GM12864 (cell line): ENCODE data around the gene ATP6V1G2.

Experiments
- DNase-seq: peaks from one replicate; pipeline ENCODE4 v3.0.0-alpha.2; 2011; ENCODE audit warnings: low read depth
- H3K4me3 ChIP-seq: 2 replicates; pipeline ENCODE4 v1.5.1; 2011; ENCODE audit warnings: mild to moderate bottlenecking, low read depth, low read length, control low read depth
- TF ChIP-seq, protein P1 (sequence below): IDR thresholded peaks from 2 replicates; pipeline ENCODE4 v1.5.1; 2011; ENCODE audit warnings: low read depth, mild to moderate bottlenecking, moderate library complexity, low read length, control low read depth, inconsistent platforms; ENCODE audit errors: missing control alignments

Gene ATP6V1G2

DNA sequence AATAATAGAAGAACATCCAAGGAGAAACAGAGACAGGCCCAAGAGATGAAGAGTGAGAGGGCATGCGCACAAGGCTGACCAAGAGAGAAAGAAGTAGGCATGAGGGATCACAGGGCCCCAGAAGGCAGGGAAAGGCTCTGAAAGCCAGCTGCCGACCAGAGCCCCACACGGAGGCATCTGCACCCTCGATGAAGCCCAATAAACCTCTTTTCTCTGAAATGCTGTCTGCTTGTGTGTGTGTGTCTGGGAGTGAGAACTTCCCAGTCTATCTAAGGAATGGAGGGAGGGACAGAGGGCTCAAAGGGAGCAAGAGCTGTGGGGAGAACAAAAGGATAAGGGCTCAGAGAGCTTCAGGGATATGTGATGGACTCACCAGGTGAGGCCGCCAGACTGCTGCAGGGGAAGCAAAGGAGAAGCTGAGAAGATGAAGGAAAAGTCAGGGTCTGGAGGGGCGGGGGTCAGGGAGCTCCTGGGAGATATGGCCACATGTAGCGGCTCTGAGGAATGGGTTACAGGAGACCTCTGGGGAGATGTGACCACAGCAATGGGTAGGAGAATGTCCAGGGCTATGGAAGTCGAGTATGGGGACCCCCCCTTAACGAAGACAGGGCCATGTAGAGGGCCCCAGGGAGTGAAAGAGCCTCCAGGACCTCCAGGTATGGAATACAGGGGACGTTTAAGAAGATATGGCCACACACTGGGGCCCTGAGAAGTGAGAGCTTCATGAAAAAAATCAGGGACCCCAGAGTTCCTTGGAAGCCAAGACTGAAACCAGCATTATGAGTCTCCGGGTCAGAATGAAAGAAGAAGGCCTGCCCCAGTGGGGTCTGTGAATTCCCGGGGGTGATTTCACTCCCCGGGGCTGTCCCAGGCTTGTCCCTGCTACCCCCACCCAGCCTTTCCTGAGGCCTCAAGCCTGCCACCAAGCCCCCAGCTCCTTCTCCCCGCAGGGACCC lies 28.0 kb upstream of the ATP6V1G2 start:
- TF ChIP-seq, protein P1, sequence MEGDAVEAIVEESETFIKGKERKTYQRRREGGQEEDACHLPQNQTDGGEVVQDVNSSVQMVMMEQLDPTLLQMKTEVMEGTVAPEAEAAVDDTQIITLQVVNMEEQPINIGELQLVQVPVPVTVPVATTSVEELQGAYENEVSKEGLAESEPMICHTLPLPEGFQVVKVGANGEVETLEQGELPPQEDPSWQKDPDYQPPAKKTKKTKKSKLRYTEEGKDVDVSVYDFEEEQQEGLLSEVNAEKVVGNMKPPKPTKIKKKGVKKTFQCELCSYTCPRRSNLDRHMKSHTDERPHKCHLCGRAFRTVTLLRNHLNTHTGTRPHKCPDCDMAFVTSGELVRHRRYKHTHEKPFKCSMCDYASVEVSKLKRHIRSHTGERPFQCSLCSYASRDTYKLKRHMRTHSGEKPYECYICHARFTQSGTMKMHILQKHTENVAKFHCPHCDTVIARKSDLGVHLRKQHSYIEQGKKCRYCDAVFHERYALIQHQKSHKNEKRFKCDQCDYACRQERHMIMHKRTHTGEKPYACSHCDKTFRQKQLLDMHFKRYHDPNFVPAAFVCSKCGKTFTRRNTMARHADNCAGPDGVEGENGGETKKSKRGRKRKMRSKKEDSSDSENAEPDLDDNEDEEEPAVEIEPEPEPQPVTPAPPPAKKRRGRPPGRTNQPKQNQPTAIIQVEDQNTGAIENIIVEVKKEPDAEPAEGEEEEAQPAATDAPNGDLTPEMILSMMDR: peak; percentile 10
- H3K4me3 ChIP-seq: peak overlapping the region; percentile 79

DNA sequence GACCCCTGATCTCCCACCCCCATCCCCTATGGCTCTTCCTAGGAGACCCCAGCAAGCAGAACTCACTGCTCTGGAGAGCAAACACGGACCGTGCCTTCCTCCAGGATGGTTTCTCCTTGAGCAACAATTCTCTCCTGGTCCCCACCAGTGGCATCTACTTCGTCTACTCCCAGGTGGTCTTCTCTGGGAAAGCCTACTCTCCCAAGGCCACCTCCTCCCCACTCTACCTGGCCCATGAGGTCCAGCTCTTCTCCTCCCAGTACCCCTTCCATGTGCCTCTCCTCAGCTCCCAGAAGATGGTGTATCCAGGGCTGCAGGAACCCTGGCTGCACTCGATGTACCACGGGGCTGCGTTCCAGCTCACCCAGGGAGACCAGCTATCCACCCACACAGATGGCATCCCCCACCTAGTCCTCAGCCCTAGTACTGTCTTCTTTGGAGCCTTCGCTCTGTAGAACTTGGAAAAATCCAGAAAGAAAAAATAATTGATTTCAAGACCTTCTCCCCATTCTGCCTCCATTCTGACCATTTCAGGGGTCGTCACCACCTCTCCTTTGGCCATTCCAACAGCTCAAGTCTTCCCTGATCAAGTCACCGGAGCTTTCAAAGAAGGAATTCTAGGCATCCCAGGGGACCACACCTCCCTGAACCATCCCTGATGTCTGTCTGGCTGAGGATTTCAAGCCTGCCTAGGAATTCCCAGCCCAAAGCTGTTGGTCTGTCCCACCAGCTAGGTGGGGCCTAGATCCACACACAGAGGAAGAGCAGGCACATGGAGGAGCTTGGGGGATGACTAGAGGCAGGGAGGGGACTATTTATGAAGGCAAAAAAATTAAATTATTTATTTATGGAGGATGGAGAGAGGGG lies 27.1 kb upstream of the ATP6V1G2 start:
- peak overlapping the region; percentile 55 for H3K4me3 ChIP-seq
- no peak for DNase-seq
- TF ChIP-seq, protein P1: no peak

More for the DNA sequence above, 28.0 kb upstream of the ATP6V1G2 start:
- no peak for DNase-seq

GRCh38 chr6:31572041-31572911 lies 25.9 kb upstream of the ATP6V1G2 start, which contains the start of gene LTA:
TSS of gene LTA (plus strand) at chr6:31572289. CDS start at chr6:31572743, 454 bp downstream.
- peak within 1 kb of the TSS; percentile 55 for H3K4me3 ChIP-seq
- DNase-seq: peak; percentile 68
- TF ChIP-seq, protein P1: no peak

- TF ChIP-seq, protein P1: no peak
- H3K4me3 ChIP-seq: no peak overlapping the region
- no peak for DNase-seq
Observed at GRCh38 chr6:31569861-31570536, 23.6 kb upstream of the ATP6V1G2 start.

DNA sequence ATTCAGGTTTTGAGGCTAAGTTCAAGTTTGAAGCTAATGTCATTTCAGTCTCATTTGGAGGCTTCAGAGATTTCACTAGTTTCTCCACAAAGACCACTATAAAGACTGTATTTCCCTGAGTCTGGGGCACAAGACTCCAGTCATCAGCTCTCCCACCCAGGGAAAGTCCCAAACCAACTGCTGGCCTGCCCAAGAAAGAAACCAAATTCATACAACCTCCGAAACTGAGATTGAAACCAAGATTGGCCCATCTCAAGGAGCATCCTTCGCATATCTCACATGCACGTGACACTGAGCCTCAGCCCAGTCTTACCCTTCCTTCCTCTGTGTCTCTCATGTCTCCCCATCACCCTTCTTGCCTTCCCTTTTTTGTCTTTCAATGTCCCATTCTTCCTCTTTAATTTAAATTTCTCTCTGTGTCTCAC lies 22.1 kb upstream of the ATP6V1G2 start:
- peak; percentile 90 for DNase-seq

More for the DNA sequence above, 22.1 kb upstream of the ATP6V1G2 start:
- H3K4me3 ChIP-seq: no peak overlapping the region; the same call in 1 of the 2 replicates
- TF ChIP-seq, protein P1: no peak
